ENCODE measurements around the gene ZFP1.

The ZFP1 gene

GRCh38 chr16:75138636-75139035 is 9.7 kb upstream of the ZFP1 start:
- TF ChIP-seq, protein P1, sequence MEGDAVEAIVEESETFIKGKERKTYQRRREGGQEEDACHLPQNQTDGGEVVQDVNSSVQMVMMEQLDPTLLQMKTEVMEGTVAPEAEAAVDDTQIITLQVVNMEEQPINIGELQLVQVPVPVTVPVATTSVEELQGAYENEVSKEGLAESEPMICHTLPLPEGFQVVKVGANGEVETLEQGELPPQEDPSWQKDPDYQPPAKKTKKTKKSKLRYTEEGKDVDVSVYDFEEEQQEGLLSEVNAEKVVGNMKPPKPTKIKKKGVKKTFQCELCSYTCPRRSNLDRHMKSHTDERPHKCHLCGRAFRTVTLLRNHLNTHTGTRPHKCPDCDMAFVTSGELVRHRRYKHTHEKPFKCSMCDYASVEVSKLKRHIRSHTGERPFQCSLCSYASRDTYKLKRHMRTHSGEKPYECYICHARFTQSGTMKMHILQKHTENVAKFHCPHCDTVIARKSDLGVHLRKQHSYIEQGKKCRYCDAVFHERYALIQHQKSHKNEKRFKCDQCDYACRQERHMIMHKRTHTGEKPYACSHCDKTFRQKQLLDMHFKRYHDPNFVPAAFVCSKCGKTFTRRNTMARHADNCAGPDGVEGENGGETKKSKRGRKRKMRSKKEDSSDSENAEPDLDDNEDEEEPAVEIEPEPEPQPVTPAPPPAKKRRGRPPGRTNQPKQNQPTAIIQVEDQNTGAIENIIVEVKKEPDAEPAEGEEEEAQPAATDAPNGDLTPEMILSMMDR (conservative IDR thresholded peaks at IDR 0.05; ENCODE audit: low read length): no peak
- DNase-seq (ENCODE audit: low read depth): peak; percentile 25
- no peak overlapping the region for H3K4me3 ChIP-seq (ENCODE audit: low read length)

DNA sequence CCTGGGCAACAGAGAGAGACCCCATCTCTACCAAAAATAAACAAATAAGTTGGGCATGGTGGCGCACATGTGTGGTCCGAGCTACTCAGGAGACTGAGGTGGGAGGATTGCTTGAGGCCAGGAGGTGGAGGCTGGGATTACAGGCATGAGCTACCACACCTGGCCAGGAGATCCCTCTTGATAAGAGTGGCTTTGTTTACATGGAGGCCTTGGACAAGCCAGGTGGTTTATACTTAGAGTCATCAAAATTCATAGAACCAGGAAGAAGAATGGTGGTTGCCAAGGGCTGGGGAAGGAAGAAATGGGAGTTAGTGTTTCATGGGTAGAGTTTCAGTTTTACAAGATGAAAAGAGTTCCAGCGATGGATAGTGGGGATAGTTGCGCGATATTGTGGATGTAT is 8.8 kb upstream of the ZFP1 start:
- no peak overlapping the region for H3K4me3 ChIP-seq (ENCODE audit: low read length)
- no peak for DNase-seq (ENCODE audit: low read depth)
- TF ChIP-seq, protein P1 (conservative IDR thresholded peaks at IDR 0.05; ENCODE audit: low read length): no peak

- DNase-seq (ENCODE audit: low read depth): no peak
- H3K4me3 ChIP-seq (ENCODE audit: low read length): no peak overlapping the region
- TF ChIP-seq, protein P1 (conservative IDR thresholded peaks at IDR 0.05; ENCODE audit: low read length): no peak
Measured at GRCh38 chr16:75143941-75144340, 4.4 kb upstream of the ZFP1 start.

GRCh38 chr16:75147968-75148310 is 385 bp upstream of the ZFP1 start:
- no peak for DNase-seq (ENCODE audit: low read depth)
- H3K4me3 ChIP-seq (ENCODE audit: low read length): peak overlapping the region; percentile 27
- TF ChIP-seq, protein P1 (conservative IDR thresholded peaks at IDR 0.05; ENCODE audit: low read length): no peak

- H3K4me3 ChIP-seq (ENCODE audit: low read length): no peak overlapping the region
- TF ChIP-seq, protein P1 (conservative IDR thresholded peaks at IDR 0.05; ENCODE audit: low read length): no peak
- DNase-seq (ENCODE audit: low read depth): no peak
Measured at GRCh38 chr16:75151798-75152197, 3.5 kb downstream of the ZFP1 start.

DNA sequence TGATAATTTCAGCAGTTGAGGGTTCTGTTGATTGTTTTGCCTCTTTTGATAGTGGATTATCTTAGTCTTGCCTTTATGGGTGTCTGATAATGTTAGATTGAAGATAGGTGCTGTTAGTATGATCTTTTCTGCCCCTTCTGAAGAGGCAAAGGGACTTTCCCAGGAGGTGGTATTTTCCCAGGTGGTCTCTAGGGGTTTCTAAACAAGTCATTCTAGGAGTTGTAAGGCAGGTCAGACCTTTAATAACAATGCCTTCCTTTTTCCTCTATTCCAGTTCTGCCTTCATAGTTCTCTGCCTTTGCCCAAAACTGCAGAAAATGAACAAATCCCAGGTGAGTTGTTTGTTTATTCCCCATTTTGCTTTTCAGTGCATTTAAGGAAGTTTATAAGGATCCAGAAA is 4.3 kb downstream of the ZFP1 start:
- no peak for DNase-seq (ENCODE audit: low read depth)
- H3K4me3 ChIP-seq (ENCODE audit: low read length): no peak overlapping the region
- TF ChIP-seq, protein P1 (conservative IDR thresholded peaks at IDR 0.05; ENCODE audit: low read length): no peak

- DNase-seq (ENCODE audit: low read depth): no peak
- no peak overlapping the region for H3K4me3 ChIP-seq (ENCODE audit: low read length)
- TF ChIP-seq, protein P1 (conservative IDR thresholded peaks at IDR 0.05; ENCODE audit: low read length): no peak
Measured at GRCh38 chr16:75160386-75160785, 12.1 kb downstream of the ZFP1 start.
